ENCODE results near the gene CATSPERE.

Gene CATSPERE, protein sequence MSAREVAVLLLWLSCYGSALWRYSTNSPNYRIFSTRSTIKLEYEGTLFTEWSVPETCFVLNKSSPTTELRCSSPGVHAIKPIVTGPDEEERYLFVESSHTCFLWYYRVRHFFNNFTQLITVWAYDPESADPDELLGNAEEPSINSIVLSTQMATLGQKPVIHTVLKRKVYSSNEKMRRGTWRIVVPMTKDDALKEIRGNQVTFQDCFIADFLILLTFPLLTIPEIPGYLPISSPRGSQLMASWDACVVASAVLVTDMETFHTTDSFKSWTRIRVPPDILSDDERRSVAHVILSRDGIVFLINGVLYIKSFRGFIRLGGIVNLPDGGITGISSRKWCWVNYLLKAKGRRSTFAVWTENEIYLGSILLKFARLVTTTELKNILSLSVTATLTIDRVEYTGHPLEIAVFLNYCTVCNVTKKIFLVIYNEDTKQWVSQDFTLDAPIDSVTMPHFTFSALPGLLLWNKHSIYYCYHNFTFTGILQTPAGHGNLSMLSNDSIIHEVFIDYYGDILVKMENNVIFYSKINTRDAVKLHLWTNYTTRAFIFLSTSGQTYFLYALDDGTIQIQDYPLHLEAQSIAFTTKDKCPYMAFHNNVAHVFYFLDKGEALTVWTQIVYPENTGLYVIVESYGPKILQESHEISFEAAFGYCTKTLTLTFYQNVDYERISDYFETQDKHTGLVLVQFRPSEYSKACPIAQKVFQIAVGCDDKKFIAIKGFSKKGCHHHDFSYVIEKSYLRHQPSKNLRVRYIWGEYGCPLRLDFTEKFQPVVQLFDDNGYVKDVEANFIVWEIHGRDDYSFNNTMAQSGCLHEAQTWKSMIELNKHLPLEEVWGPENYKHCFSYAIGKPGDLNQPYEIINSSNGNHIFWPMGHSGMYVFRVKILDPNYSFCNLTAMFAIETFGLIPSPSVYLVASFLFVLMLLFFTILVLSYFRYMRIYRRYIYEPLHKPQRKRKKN

DNA sequence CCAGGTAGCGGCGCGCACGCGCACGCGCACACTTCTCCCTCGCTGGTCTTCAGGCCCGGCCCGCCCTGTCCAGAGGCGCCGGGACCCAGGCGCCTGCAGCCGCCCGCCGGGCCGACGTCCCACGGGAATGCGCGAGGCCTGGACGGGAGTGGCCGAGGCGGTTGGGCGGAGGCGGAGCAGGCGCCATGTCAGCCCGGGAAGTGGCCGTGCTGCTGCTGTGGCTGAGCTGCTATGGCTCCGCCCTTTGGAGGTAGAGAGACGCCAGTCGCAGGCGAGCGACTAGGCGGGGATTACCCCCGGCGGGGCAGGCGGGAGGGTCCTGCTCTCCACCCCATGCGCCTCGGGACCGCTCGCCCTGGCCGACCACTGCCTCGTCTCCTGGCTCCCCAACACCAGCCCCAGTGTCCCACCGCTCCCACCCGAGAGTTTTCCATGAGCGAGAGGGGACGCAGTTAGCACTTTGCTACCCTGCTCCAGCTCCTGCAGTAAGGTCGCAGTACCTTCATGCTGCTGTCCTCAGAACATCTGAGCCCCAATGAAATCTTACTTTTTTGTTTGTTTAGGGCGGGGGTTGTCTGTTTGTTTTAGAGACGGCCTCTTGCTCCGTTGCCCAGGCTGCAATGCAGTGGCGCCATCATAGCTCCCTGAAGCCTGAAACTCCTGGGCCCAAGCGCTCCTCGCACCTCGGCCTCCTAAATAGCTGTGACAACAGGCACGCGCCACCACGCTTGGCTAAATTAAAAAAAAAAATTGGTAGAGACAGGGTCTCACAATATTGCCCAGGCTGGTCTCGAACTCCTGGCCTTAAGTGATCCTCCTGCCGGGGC is at the start of gene CATSPERE:
Gene CATSPERE, plus strand, starts transcription at position 29 of the 827 bp plus-strand sequence. Its CDS starts 157 bp downstream, at position 186.
- peak in 55 of 58 donors; percentile 24 to 85 (median 68) for DNase-seq

DNA sequence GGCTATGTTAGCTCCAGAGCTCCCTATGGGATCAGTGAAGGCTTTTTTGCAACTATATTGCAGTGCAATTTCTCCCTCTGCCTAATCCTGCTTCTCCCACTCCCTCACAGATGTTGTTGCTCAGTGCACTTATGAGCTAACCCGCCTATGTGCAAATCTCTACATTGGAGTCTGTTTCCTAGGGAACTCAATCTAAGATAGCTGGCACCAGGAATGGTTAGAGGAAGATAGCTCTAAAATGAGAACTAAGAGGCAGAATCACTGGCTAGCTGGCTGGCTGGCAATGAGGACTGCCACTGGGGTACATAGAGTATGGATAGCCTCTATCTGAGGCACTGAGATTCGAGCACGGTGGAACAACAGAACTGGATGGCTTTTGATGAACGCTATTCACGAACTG is 48.9 kb upstream of the CATSPERE start:
- DNase-seq, result peak in 6 of 58 donors; percentile 9 to 59 (median 26)

DNA sequence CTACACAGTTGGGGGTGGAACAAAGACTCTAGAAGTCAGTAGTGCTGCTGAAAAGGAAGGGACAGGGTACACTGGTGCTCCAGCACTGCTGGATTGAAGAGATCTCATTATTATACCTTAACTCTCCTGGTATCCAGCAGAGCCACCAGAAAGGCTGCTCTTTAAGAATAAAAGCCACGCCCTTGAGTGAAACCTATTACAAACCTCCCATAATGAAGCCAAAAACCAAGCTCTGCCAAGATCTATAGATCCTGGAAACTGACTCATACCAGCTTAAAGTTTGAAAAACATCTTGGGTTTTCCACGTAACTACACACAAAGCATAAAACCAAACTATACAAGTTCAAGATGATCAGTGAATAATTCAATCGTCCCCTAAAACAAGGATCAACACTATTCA is 47.3 kb upstream of the CATSPERE start:
- no peak for DNase-seq

GRCh38 chr1:244414543-244414942 is 46.5 kb upstream of the CATSPERE start:
- no peak for DNase-seq

- DNase-seq, result no peak
Measured at GRCh38 chr1:244419024-244419423, 42.0 kb upstream of the CATSPERE start.

DNA sequence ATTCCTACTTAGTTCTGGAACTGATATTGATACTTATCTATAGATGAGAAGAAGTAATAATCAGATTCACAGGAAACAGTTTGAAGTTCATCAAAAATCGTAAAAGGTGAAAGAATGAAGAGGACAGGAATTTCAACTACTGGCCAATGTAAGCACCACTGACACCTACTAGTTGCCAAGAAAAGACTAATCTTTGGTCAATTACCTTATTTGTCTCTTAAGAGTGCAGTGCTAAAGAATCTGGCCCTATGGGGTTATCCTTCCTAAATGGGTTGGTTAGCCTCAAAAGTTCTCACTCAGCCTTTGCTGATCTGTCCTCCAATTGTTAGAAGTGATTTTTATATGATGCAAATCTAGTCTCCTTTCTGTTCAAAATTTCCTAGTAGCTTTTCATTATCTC is 38.9 kb upstream of the CATSPERE start:
- DNase-seq, result no peak

DNA sequence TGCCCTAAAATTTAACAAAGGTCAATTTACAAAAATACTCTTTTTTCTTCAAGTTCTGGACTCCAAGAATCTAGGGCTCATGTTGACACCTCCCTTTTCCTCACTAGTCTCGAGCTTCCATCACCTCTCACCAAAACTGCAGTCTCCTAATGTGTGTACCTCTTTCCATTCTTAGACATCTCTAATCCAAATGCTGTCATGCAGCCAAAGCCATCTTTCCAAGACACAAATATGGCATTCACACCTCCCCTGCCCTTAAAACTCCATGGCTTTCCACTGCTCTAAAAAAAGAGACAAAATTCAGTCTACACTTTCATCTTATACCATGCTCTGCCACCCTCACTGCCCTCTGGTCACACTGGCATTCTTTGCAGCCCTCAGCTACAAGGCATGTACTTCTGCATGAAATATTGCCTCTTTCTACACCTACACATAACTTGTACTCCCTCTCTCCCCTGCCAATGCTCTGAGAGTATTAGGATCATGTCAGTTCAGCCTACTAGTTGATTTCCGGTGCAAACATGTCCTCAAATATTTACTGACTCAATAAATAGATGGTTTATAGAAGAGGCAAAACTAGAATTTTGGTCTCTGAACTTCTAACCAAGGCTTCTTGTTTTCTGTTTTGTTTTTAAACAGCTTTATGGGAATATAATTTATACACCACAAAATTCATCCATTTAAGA is 36.3 kb upstream of the CATSPERE start:
- peak in 2 of 58 donors; percentile 7 to 22 for DNase-seq

GRCh38 chr1:244427647-244428046 is 33.4 kb upstream of the CATSPERE start:
- DNase-seq, result no peak

- no peak for DNase-seq
Measured at GRCh38 chr1:244429818-244430217, 31.3 kb upstream of the CATSPERE start.

DNA sequence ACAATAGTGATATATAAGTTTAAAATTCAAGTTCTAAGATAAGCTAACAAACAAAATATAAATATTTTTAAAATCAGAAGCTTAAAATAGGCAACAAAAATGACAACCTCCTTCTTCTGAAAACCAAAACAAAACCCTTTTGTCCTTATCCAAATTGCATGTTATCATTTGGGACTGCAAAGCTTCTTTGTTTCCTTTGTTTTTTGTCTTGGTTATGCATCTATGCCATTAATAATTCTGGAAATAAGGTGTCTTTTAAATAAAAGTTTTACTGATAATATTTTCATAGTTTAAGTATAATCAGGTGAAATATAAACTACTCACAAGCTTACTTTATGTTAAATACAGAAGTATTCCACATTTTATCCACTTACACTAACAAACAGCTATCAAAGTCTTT is 29.9 kb upstream of the CATSPERE start:
- no peak for DNase-seq

DNA sequence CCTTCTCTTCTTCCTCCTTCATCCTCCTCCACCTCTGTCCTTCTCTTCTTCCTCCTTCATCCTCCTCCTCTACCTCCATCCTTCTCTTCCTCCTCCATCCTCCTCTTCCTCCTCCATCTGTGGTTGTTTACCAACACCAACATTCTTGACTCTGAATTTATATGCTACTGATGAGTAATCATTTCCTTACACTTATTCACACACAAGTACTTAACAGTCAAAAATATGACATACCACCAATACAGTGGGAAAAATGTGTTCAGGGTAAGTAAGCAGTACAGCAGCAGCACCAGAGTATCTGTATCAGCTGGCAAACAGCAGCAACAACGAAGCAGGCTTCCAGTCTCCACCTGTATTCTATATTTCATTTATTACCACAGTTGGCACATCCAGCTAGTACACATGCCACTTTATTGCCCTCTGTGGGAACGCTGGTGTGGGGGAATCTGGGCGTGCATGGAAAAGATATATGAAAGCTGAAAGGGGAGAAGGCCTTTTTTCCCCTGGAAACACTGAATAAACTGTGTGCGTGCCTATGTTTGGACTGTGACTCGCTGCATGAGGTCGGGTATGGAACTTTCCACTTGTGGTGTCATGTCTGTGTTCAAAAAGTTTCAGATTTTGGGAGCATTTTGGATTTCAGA is 25.4 kb upstream of the CATSPERE start:
- peak in 2 of 58 donors; percentile 21 to 37 for DNase-seq

GRCh38 chr1:244436336-244437085 is 24.6 kb upstream of the CATSPERE start:
- no peak for DNase-seq

- no peak for DNase-seq
Measured at GRCh38 chr1:244437086-244437468, 24.0 kb upstream of the CATSPERE start.

DNA sequence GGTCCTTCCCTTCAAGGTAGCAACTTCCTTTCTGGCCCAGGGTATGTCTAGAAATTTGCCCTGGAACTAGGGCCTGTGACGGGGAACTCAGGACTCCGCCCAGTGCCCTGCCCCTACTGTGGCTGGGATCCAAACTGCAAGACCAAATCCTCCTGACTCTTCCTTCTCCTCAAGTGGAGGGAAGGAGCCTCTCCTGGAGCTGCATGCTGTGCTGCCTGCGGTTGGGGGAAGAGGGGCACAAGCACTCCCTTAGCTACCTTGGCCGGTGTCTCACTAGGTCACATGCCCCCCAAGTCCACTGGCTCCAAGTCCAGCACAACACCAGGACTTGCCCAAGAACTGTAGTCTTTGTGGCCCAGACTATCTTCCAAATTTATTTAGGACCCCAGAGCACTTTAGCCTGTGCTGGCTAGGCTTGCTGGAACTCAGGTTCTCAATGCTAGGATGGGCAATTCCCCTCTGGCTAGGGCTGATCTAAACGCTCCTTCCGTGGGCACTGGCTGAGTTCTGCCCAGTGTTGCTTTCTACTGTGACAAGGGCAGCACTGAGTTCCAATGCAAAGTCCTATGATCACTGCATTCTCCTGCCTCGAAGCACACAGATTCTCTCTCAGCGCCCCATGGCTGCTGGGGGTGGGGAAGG is 21.6 kb upstream of the CATSPERE start:
- DNase-seq, result no peak

DNA sequence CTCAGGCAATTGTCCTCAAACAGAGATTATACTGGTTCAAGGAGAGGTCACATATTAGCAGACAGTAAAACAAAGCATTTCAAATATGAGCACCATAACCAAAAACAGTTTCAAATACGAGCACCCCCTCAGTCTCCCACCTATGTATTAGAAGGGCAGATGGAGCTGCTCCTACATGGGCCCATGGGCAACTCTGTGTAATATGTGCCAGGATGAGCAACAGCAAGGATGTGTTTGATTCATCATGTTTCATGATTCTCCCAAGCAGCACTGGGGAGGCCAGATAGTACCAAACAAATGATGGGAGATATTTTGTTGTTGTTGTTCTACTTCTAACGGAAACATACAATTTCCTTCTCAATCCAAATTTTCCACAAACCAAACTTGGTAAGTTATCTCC is 18.2 kb upstream of the CATSPERE start:
- DNase-seq, result no peak

- DNase-seq, result no peak
Measured at GRCh38 chr1:244444854-244445253, 16.2 kb upstream of the CATSPERE start.

DNA sequence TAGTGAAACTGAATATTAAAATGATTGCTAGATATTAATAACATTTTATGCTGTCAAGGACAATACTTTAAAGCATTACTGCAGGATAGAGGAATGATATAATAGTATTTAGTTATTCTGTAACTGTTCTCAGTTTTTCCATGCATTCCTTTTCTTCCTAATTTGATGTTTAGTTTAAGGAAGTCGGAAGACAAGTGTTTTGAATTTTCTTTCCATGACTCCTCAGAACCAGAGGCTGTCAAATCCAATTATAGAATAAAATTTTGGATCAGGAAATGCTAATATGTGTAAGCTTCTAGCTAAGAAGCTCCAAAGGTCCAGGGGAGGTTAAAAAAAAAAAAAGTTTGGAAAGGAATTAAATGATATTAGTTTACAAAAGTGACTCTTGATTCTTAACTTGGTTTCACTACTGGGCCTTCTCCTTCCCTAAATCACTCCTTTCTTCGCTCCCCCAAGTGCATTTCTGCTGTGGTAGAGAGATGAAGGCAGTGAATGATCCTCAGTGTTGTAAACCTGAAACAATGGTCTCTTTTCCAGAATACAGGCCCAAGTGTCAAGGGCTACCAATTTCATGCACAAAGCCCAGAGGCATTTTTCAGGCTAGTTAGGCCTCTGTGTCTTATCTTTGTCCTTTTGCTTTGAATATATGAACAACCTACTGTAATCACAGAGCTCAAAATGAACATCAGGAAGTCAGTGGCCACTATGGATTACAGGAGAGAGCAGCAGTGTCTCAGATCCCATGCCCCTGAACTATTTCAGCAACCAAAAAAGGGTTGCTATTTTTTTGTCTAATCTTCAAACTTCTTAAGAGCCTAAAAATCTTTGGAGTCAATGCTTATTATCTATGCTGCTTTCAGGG is 15.5 kb upstream of the CATSPERE start:
- DNase-seq, result peak in 2 of 58 donors; percentile 33 to 61

- DNase-seq, result no peak
Measured at GRCh38 chr1:244447024-244447423, 14.0 kb upstream of the CATSPERE start.
